Activated naive CD4-positive, alpha-beta T cell treated with anti-CD3 and anti-CD28 coated beads for 36 hours (primary cell): Measurements from ENCODE around the gene C1QTNF3. TPM values are rescaled to one million over a fixed set of nuclear protein-coding genes. Genes with fewer than 3 reads are reported as not detected.

Experiments used
- CTCF ChIA-PET: fragments of 350-600 bp; sonication (Branson Sonifier 250); formaldehyde crosslinking; loops from one replicate; lab custom pipeline; 2021; ENCODE audit warnings: antibody characterized with exemption; lab: Charles Lee
- DNase-seq: peaks from one replicate; pipeline ENCODE4 v3.0.0-alpha.2; 2020
- H3K27ac Mint-ChIP-seq: one replicate; pipeline ENCODE4 v1.8.0; 2021; ENCODE audit warnings: mild to moderate bottlenecking, mixed read lengths
- H3K27me3 Mint-ChIP-seq: one replicate; pipeline ENCODE4 v1.8.0; 2021; ENCODE audit warnings: low read depth, mixed read lengths
- H3K36me3 Mint-ChIP-seq: one replicate; pipeline ENCODE4 v1.8.0; 2021; ENCODE audit warnings: low read depth, mixed read lengths
- H3K4me1 Mint-ChIP-seq: one replicate; pipeline ENCODE4 v1.8.0; 2021; ENCODE audit warnings: low read depth, mixed read lengths
- H3K4me3 Mint-ChIP-seq: one replicate; pipeline ENCODE4 v1.8.0; 2021; ENCODE audit warnings: mild to moderate bottlenecking, moderate library complexity, mixed read lengths
- H3K9me3 Mint-ChIP-seq: one replicate; pipeline ENCODE4 v1.8.0; 2021; ENCODE audit warnings: mixed read lengths
- intact Hi-C: fragments of 100-400 bp; cut with micrococcal nuclease; formaldehyde crosslinking; loops from one replicate; pipeline ENCODE4 v1.15.1; 2023
- total RNA-seq, 2 experiments: library from RNA; stranded (reverse); gene quantifications; one replicate each; pipeline ENCODE4 v1.2.3, GENCODE V29; 2021

The C1QTNF3 gene
- total RNA-seq, 2 experiments from 2014 or later, result 1.1 to 1.7 TPM

- no peaks in the 10 kb centered on the region for H3K9me3 Mint-ChIP-seq
- intact Hi-C loops, result no loop called here
- H3K36me3 Mint-ChIP-seq, result peaks cover 10% of the 10 kb centered on the region
- no peak overlapping the region for H3K27ac Mint-ChIP-seq
- no peaks in the 10 kb centered on the region for H3K4me1 Mint-ChIP-seq
- no peaks in the 10 kb centered on the region for H3K27me3 Mint-ChIP-seq
- H3K4me3 Mint-ChIP-seq, result no peak overlapping the region
- CTCF ChIA-PET, result no interaction called here
- no peak for DNase-seq
These were observed 3.0 kb upstream of the C1QTNF3 start for GRCh38 chr5:34045996-34046395.

GRCh38 chr5:34045023-34045422, 2.0 kb upstream of the C1QTNF3 start:
- intact Hi-C loops, result no loop called here
- H3K4me1 Mint-ChIP-seq, result no peaks in the 10 kb centered on the region
- DNase-seq, result no peak
- no peak overlapping the region for H3K4me3 Mint-ChIP-seq
- H3K27me3 Mint-ChIP-seq, result no peaks in the 10 kb centered on the region
- CTCF ChIA-PET, result interaction anchor here (0.6 to 1.2 kb wide), 2 partner anchors 48 to 406 kb away, joined by 3 read pairs; no protein-coding TSS in a partner anchor
- no peaks in the 10 kb centered on the region for H3K9me3 Mint-ChIP-seq
- H3K36me3 Mint-ChIP-seq, result peaks cover 6% of the 10 kb centered on the region
- no peak overlapping the region for H3K27ac Mint-ChIP-seq

- H3K27me3 Mint-ChIP-seq, result no peaks in the 10 kb centered on the region
- no peaks in the 10 kb centered on the region for H3K4me1 Mint-ChIP-seq
- H3K36me3 Mint-ChIP-seq, result peaks cover 5% of the 10 kb centered on the region
- no peak overlapping the region for H3K4me3 Mint-ChIP-seq
- no peak for DNase-seq
- no peak overlapping the region for H3K27ac Mint-ChIP-seq
- H3K9me3 Mint-ChIP-seq, result no peaks in the 10 kb centered on the region
- intact Hi-C loops, result no loop called here
- CTCF ChIA-PET, result no interaction called here
These were observed 692 bp downstream of the C1QTNF3 start for GRCh38 chr5:34042321-34042720.

- no peaks in the 10 kb centered on the region for H3K4me1 Mint-ChIP-seq
- DNase-seq, result no peak
- H3K9me3 Mint-ChIP-seq, result no peaks in the 10 kb centered on the region
- H3K27me3 Mint-ChIP-seq, result no peaks in the 10 kb centered on the region
- intact Hi-C loops, result no loop called here
- H3K4me3 Mint-ChIP-seq, result no peak overlapping the region
- peaks cover 6% of the 10 kb centered on the region for H3K36me3 Mint-ChIP-seq
- no peak overlapping the region for H3K27ac Mint-ChIP-seq
- CTCF ChIA-PET, result no interaction called here
These were observed 1.6 kb downstream of the C1QTNF3 start for GRCh38 chr5:34041247-34041972.

GRCh38 chr5:34040472-34040871, 2.5 kb downstream of the C1QTNF3 start:
- DNase-seq, result no peak
- H3K4me1 Mint-ChIP-seq, result no peaks in the 10 kb centered on the region
- intact Hi-C loops, result no loop called here
- H3K4me3 Mint-ChIP-seq, result no peak overlapping the region
- CTCF ChIA-PET, result interaction anchor here (0.6 kb wide), 1 partner anchor 123 kb away, joined by 4 read pairs; no protein-coding TSS in a partner anchor
- H3K27me3 Mint-ChIP-seq, result no peaks in the 10 kb centered on the region
- no peak overlapping the region for H3K27ac Mint-ChIP-seq
- H3K9me3 Mint-ChIP-seq, result no peaks in the 10 kb centered on the region
- peaks cover 9% of the 10 kb centered on the region for H3K36me3 Mint-ChIP-seq

- no peaks in the 10 kb centered on the region for H3K4me1 Mint-ChIP-seq
- CTCF ChIA-PET, result no interaction called here
- DNase-seq, result no peak
- H3K9me3 Mint-ChIP-seq, result no peaks in the 10 kb centered on the region
- no peak overlapping the region for H3K4me3 Mint-ChIP-seq
- no peak overlapping the region for H3K27ac Mint-ChIP-seq
- intact Hi-C loops, result no loop called here
- peaks cover 11% of the 10 kb centered on the region for H3K36me3 Mint-ChIP-seq
- H3K27me3 Mint-ChIP-seq, result no peaks in the 10 kb centered on the region
These were observed 3.4 kb downstream of the C1QTNF3 start for GRCh38 chr5:34039398-34040157.

- CTCF ChIA-PET, result no interaction called here
- Mint-ChIP-seq H3K4me3 (no peak overlapping the region), H3K9me3 (no peaks in the 10 kb centered on the region), H3K4me1 (no peaks in the 10 kb centered on the region), H3K27me3 (no peaks in the 10 kb centered on the region), H3K27ac (no peak overlapping the region), H3K36me3 (peaks cover 11% of the 10 kb centered on the region)
- intact Hi-C loops, result no loop called here
- no peak for DNase-seq
These were observed 4.2 kb downstream of the C1QTNF3 start for GRCh38 chr5:34038838-34039237.

- intact Hi-C loops, result no loop called here
- Mint-ChIP-seq H3K4me1 (no peaks in the 10 kb centered on the region), H3K4me3 (no peak overlapping the region), H3K9me3 (no peaks in the 10 kb centered on the region), H3K27ac (no peak overlapping the region), H3K36me3 (peaks cover 12% of the 10 kb centered on the region), H3K27me3 (no peaks in the 10 kb centered on the region)
- DNase-seq, result no peak
- CTCF ChIA-PET, result no interaction called here
These were observed 4.6 kb downstream of the C1QTNF3 start for GRCh38 chr5:34038390-34038789.

- H3K27me3 Mint-ChIP-seq, result no peaks in the 10 kb centered on the region
These were observed 5.3 kb downstream of the C1QTNF3 start for GRCh38 chr5:34037726-34038125.

GRCh38 chr5:34035756-34036155, 7.3 kb downstream of the C1QTNF3 start:
- Mint-ChIP-seq H3K27ac (no peak overlapping the region), H3K27me3 (no peaks in the 10 kb centered on the region), H3K36me3 (peaks cover 16% of the 10 kb centered on the region), H3K4me3 (no peak overlapping the region), H3K9me3 (no peaks in the 10 kb centered on the region), H3K4me1 (no peaks in the 10 kb centered on the region)
- intact Hi-C loops, result no loop called here
- no peak for DNase-seq
- CTCF ChIA-PET, result interaction anchor here (0.7 kb wide), 1 partner anchor 773 kb away, joined by 3 read pairs; no protein-coding TSS in a partner anchor

More at GRCh38 chr5:34037726-34038125, 5.3 kb downstream of the C1QTNF3 start:
- Mint-ChIP-seq H3K4me3 (no peak overlapping the region), H3K4me1 (no peaks in the 10 kb centered on the region), H3K9me3 (no peaks in the 10 kb centered on the region), H3K27ac (no peak overlapping the region), H3K36me3 (peaks cover 14% of the 10 kb centered on the region)
- DNase-seq, result no peak
- CTCF ChIA-PET, result no interaction called here
- intact Hi-C loops, result no loop called here

- Mint-ChIP-seq H3K4me1 (no peaks in the 10 kb centered on the region), H3K4me3 (no peak overlapping the region), H3K27ac (no peak overlapping the region), H3K36me3 (peaks cover 14% of the 10 kb centered on the region), H3K27me3 (no peaks in the 10 kb centered on the region), H3K9me3 (no peaks in the 10 kb centered on the region)
- intact Hi-C loops, result no loop called here
- CTCF ChIA-PET, result no interaction called here
- no peak for DNase-seq
These were observed 8.3 kb downstream of the C1QTNF3 start for GRCh38 chr5:34034534-34035327.

- DNase-seq, result no peak
- H3K27ac Mint-ChIP-seq, result no peak overlapping the region
- no peaks in the 10 kb centered on the region for H3K4me1 Mint-ChIP-seq
- intact Hi-C loops, result no loop called here
- H3K27me3 Mint-ChIP-seq, result no peaks in the 10 kb centered on the region
- no peak overlapping the region for H3K4me3 Mint-ChIP-seq
- no peaks in the 10 kb centered on the region for H3K9me3 Mint-ChIP-seq
- CTCF ChIA-PET, result no interaction called here
- H3K36me3 Mint-ChIP-seq, result peaks cover 11% of the 10 kb centered on the region
These were observed 11.0 kb downstream of the C1QTNF3 start for GRCh38 chr5:34031966-34032365.
